Heart right ventricle (tissue), 16 donors: ENCODE measurements around the gene SLC25A48. TPM values are rescaled to one million over a fixed set of nuclear protein-coding genes. Genes with fewer than 3 reads are reported as not detected.

Experiments
- ATAC-seq, 8 donors: fragments of 200-7000 bp; cut with Tn5 transposase; one replicate each; pipeline ENCODE4 v1.9.1; 2020; ENCODE audit warnings: mild to moderate bottlenecking in 8 of 8, moderate library complexity in 8 of 8, moderate number of reproducible peaks in 1 of 8
- DNase-seq, 2 donors: peaks; one replicate each; pipeline ENCODE4 v3.0.0-alpha.2; 2020
- H3K27ac ChIP-seq, 10 donors: fragments of 200-600 bp; sonication (generic) in 2 of 10; one replicate each; pipeline versions ENCODE4 v1.5.0 to v1.8.0; 2020 to 2022; ENCODE audit warnings: mild to moderate bottlenecking in 3 of 10
- H3K27me3 ChIP-seq, 7 donors: fragments of 200-600 bp; one replicate each; pipeline ENCODE4 v1.8.0; 2021 to 2022; ENCODE audit warnings: mild to moderate bottlenecking in 2 of 7
- H3K36me3 ChIP-seq, 9 donors: fragments of 200-600 bp; sonication (generic) in 1 of 9; one replicate each; pipeline versions ENCODE4 v1.5.0 to v1.8.0; 2020 to 2022; ENCODE audit warnings: mild to moderate bottlenecking in 2 of 9
- H3K4me1 ChIP-seq, 9 donors: fragments of 200-600 bp; sonication (generic) in 1 of 9; one replicate each; pipeline versions ENCODE4 v1.5.0 to v1.8.0; 2020 to 2022; ENCODE audit warnings: mild to moderate bottlenecking in 4 of 9
- H3K4me3 ChIP-seq, 10 donors: fragments of 200-600 bp; sonication (generic) in 2 of 10; one replicate each; pipeline versions ENCODE4 v1.5.0 to v1.8.0; 2020 to 2022; ENCODE audit warnings: mild to moderate bottlenecking in 7 of 10, moderate library complexity in 2 of 10
- H3K9me3 ChIP-seq, 11 donors: fragments of 200-600 bp in 10 of 11; sonication (generic) in 2 of 11; one replicate each; pipeline versions ENCODE4 v1.5.0 to v1.8.0; 2013 to 2022; ENCODE audit warnings: mild to moderate bottlenecking in 2 of 11, control low read depth in 1 of 11, moderate library complexity in 1 of 11
- WGBS, 2 donors: extraction: QIAGEN DNeasy Blood & Tissue Kit; methylation state at CpG; one replicate each; pipeline ENCODE4 v1.1.7; 2013; ENCODE audit warnings: inconsistent platforms in 1 of 2; 5-methylcytosine and 5-hydroxymethylcytosine counted together
- intact Hi-C, 10 donors: fragments of 100-400 bp; cut with DNase I; formaldehyde crosslinking; loops; one replicate each; pipeline versions ENCODE4 v1.11.1 to v1.14.2; 2022
- polyA plus RNA-seq, 2 donors: library from polyadenylated mRNA; stranded (reverse); fragments of 200-250 nt; gene quantifications; one replicate each; pipeline ENCODE4 v1.2.3, GENCODE V29; 2013
- total RNA-seq, 10 donors: library from RNA; stranded (reverse); fragmentation: NEBNext Ultra II Directional in 3 of 10; extraction: Animal tissue kit (Norgen Biotek cat#: 25700) in 3 of 10; gene quantifications; one replicate each; pipeline versions ENCODE4 v1.2.1 to v1.2.4, GENCODE V29; 2021 to 2023
- TF ChIP-seq, protein P1 (sequence below), 9 donors: fragments of 200-600 bp; sonication (generic) in 2 of 9; IDR thresholded peaks; one replicate each; pipeline versions ENCODE4 v1.5.0 to v1.8.0; 2021 to 2022; ENCODE audit warnings: antibody characterized with exemption in 9 of 9, mild to moderate bottlenecking in 5 of 9, moderate library complexity in 1 of 9
- donor health status: Arrhythmogenic right ventricular cardiomyopathy.
- donor health status: ischemic (EF 13 %, LVEDD 7.1; RV severe dilation, severe dysfunction).
- donor health status: healthy with polysubstance abuse.
- donor health status: DM: no; HTN: yes; CAD: no.
- donor health status: DM: no; HTN: no; CAD: no.
- donor health status: ischemic (EF 25% LVEDD 6.9; RV normal size, moderate dysfunction).
- donor health status: ischemic (EF 25% LVEDD 5.7; RV mildly dilated, moderate dysfunction).
- donor health status: healthy.
- donor health status: DM: yes; HTN: yes; CAD: no.
- donor health status: Ischemic cardiomyopathy.
- donor health status: ischemic (EF 35%, LVEDD 5.7; RV mildly dilated, moderate dysfunction).
- donor health status: nonischemic (EF 11% LVEDD 7.7; RV severe dilation, severe dysfunction).
- donor health status: DM: yes; HTN: yes; CAD: no.
- donor health status: PGD.
- donor health status: ischemic (EF 29% LVEDD 5.4; RV normal size, mild dysfunction).
- donor health status: nonischemic (EF 23%, LVEDD 6.1; RV moderate dilation, normal function).

Gene SLC25A48
- total and polyA plus RNA-seq, 12 donors, result 0.16 to 10.8 (median 0.25) TPM; not detected in 7

- H3K27me3 ChIP-seq, result peaks cover 0 to 4% (median 0%) of the 10 kb centered on the region in 7 donors
- intact Hi-C loops, result loop anchor here in 1 of 10 donors (10.0 kb wide), 1 partner anchor 356 kb away; no protein-coding TSS in a partner anchor
- H3K4me3 ChIP-seq, result no peak overlapping the region
- ATAC-seq, result no peak
- DNase-seq, result no peak
- WGBS, 2 donors, result 77 to 79% methylated on average over 5 of the region's 5 CpGs
- TF ChIP-seq, protein P1, sequence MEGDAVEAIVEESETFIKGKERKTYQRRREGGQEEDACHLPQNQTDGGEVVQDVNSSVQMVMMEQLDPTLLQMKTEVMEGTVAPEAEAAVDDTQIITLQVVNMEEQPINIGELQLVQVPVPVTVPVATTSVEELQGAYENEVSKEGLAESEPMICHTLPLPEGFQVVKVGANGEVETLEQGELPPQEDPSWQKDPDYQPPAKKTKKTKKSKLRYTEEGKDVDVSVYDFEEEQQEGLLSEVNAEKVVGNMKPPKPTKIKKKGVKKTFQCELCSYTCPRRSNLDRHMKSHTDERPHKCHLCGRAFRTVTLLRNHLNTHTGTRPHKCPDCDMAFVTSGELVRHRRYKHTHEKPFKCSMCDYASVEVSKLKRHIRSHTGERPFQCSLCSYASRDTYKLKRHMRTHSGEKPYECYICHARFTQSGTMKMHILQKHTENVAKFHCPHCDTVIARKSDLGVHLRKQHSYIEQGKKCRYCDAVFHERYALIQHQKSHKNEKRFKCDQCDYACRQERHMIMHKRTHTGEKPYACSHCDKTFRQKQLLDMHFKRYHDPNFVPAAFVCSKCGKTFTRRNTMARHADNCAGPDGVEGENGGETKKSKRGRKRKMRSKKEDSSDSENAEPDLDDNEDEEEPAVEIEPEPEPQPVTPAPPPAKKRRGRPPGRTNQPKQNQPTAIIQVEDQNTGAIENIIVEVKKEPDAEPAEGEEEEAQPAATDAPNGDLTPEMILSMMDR (IDR thresholded peaks at IDR 0.05), result no peak
- no peak overlapping the region for H3K27ac ChIP-seq
- no peaks in the 10 kb centered on the region for H3K9me3 ChIP-seq
- H3K4me1 ChIP-seq, result no peaks in the 10 kb centered on the region
- no peaks in the 10 kb centered on the region for H3K36me3 ChIP-seq
Observed at GRCh38 chr5:135821061-135821801, 13.2 kb upstream of the SLC25A48 start.

DNA sequence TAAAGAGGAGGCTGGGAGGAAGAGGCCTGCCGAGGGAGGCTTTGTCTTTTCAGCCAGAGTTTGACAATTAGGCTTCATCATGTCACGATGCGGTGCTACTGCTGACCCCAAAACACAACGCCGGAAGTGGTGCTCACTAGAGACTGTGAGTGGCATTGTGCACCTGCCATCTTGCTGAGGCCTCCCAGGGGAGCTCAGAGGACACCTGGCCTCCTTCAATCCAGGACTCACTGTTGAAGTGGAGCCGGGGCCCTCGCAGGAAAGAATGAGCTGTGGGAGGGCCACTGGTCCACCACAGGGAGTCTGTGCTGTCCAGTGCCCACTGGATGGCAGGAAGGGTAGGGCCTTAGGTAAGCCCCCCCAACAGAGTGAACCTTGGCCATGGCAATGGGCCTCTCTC lies 12.7 kb upstream of the SLC25A48 start:
- H3K9me3 ChIP-seq, result no peaks in the 10 kb centered on the region
- DNase-seq (no peak), ATAC-seq (no peak)
- no peak overlapping the region for H3K4me3 ChIP-seq
- TF ChIP-seq, protein P1 (IDR thresholded peaks at IDR 0.05), result no peak
- no peaks in the 10 kb centered on the region for H3K36me3 ChIP-seq
- peaks cover 0 to 4% (median 0%) of the 10 kb centered on the region in 7 donors for H3K27me3 ChIP-seq
- 86 to 88% methylated on average over 7 of the region's 7 CpGs for whole genome bisulfite sequencing, 2 donors
- intact Hi-C loops, result loop anchor here in 1 of 10 donors (10.0 kb wide), 1 partner anchor 357 kb away; no protein-coding TSS in a partner anchor
- H3K27ac ChIP-seq, result no peak overlapping the region
- no peaks in the 10 kb centered on the region for H3K4me1 ChIP-seq

- TF ChIP-seq, protein P1 (IDR thresholded peaks at IDR 0.05), result no peak
- Histone ChIP-seq H3K4me3 (no peak overlapping the region), H3K9me3 (no peaks in the 10 kb centered on the region), H3K36me3 (no peaks in the 10 kb centered on the region), H3K4me1 (no peaks in the 10 kb centered on the region), H3K27ac (no peak overlapping the region), H3K27me3 (peaks cover 0 to 1% (median 0%) of the 10 kb centered on the region in 7 donors)
- ATAC-seq (no peak), DNase-seq (no peak)
- intact Hi-C loops, result loop anchor here in 1 of 10 donors (10.0 kb wide), 1 partner anchor 357 kb away; no protein-coding TSS in a partner anchor
- 85 to 87% methylated on average over 2 of the region's 2 CpGs for WGBS, 2 donors
Observed at GRCh38 chr5:135822286-135822685, 12.2 kb upstream of the SLC25A48 start.

GRCh38 chr5:135822959-135823358 lies 11.5 kb upstream of the SLC25A48 start:
- Histone ChIP-seq H3K27me3 (no peaks in the 10 kb centered on the region), H3K27ac (no peak overlapping the region), H3K4me1 (no peaks in the 10 kb centered on the region), H3K9me3 (no peaks in the 10 kb centered on the region), H3K4me3 (no peak overlapping the region), H3K36me3 (no peaks in the 10 kb centered on the region)
- ATAC-seq (no peak), DNase-seq (no peak)
- WGBS, 2 donors, result 86 to 87% methylated on average over 4 of the region's 4 CpGs
- intact Hi-C loops, result loop anchor here in 1 of 10 donors (10.0 kb wide), 1 partner anchor 358 kb away; no protein-coding TSS in a partner anchor
- TF ChIP-seq, protein P1 (IDR thresholded peaks at IDR 0.05), result no peak
